NCI-H1092 treated with DMSO at 0.1 percent for 48 hours (cell line): ENCODE data around the gene POMZP3.
A peak's percentile ranks its signal among the peaks of the same experiment; 100 is the strongest.
"Not testable (repeated sequence)": the region's sequence is repeated elsewhere in the genome, so short reads cannot be mapped to it uniquely, and the experiment has no call there.

Experiments used
- DNase-seq: peaks from one replicate; lab custom pipeline; 2025; lab: John Stamatoyannopoulos, UW

The POMZP3 gene

GRCh38 chr7:76626989-76627642, at the start of gene POMZP3:
TSS of gene POMZP3 (minus strand) at chr7:76627279. CDS start at chr7:76626064, 1,215 bp downstream.
- peak; percentile 14 for DNase-seq

DNA sequence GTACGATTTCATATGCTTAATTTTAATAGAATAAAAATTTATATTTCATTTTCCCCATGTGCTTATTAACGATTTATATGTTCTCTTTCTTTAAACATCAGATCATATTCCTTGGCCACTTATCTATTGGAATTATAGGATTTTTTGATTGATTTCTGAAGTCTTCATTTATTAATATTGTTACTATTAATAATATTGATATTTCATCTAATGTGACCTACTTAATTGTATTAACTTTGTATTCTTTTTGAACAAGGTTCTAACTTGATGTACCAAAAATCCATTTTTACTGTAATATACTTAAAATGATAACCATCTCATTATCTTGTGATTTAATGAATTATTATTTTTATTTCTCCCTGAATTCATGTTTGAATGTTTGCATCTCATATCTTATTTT, 48.7 kb upstream of the POMZP3 start:
- not testable (repeated sequence) for DNase-seq

DNA sequence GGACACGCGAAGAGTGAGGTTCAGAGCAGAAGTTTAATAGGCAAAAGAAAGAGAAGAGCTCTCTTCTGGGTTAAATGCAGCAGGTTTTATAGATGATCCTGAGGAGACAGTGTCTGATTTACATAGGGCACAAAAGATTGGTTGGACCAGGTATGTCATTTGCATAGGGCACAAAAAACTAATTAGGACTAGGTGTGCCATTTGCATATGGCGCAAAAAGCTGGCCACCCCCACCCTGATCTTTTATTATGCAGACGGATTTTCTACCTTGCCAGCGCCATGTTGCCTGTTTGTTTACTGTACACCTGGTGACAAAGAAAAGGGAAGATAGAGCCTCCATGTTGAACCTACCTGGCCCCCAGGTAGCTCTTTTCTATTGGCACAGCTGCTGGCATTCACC, 46.3 kb upstream of the POMZP3 start:
- DNase-seq: not testable (repeated sequence)

DNA sequence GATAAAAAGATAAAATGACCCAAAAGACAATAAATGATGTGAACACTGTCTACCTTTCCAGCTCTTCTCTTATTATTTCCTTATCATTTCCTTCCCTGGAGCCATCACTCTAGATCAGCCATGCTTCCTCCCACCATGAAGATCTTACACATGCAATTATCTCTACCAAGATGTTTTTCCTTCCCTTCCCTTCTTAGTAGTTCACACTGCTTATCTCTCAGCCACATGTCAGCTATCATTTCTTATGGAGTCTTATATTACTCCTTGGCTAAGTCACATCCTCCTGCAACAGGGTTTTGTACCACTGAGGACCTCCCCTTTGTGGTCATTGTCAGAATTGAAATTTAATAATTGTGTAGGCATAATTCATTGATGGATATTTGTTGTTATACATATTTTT, 32.1 kb upstream of the POMZP3 start:
- not testable (repeated sequence) for DNase-seq

DNA sequence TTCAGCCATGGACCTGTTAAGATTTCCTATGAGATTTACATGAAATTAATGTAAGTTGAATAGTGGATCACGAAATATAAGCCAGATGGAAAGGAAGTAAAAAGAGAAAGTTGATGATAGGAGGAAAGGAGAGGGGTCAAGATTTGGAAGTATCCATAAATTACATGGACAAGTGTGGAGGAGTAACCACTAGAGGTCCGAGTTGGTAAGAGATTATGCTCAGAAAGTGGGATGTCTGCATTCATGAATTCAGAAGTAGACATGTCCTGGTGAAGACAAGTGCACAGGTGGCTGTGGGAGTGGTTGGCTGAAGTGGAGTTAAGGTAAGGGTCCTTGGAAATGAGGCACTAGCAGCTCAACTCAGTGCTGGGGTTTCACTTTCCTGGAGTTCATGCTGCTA, 29.3 kb upstream of the POMZP3 start:
- not testable (repeated sequence) for DNase-seq

DNA sequence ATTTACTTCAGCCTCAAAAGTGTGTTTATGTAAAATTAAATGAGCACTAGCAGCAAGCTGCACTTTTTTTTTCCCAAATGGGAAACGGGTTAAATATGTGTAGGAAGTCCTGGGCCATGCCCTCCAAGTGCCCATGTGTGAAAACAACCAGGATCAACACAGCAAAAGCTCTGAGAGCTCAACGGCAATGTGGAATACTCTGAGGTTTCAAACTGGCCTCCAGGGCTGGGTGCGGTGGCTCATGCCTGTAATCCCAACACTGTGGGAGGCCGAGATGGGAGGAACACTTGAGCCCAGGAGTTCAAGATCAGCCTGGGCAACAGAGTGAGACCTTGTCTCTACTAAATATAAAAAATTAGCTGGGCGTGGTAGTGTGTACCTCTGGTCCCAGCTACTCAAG, 15.5 kb upstream of the POMZP3 start:
- DNase-seq: not testable (repeated sequence)

DNA sequence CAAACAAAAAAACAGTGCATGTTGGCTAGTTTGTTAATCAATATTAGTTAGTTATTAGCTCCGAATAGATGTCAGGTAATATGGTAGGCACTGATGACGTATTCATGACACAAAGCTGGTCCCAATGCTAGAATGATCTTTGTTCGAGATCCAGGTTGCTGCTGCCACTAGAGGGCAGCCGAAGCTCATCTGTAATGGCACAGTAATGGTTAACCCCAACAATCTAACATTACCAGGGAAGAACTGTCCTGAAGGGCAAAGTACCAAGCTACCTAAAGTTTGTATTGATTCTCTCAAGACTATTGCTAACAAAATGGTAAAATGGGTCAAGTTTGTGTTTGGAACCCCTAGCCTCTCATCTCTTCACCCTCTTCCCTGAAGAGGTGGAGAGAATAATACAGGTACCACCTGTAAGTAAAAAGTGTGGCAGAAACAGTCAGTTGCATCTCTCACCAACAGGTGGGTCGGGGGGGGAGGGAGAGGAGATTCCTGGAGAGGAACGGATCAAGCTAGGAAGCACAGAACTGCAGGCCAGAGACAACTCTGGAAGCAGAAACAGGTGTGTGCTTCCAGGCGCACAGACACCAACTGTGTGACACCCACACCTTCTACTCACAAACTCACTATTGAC, 10.1 kb upstream of the POMZP3 start:
- not testable (repeated sequence) for DNase-seq

DNA sequence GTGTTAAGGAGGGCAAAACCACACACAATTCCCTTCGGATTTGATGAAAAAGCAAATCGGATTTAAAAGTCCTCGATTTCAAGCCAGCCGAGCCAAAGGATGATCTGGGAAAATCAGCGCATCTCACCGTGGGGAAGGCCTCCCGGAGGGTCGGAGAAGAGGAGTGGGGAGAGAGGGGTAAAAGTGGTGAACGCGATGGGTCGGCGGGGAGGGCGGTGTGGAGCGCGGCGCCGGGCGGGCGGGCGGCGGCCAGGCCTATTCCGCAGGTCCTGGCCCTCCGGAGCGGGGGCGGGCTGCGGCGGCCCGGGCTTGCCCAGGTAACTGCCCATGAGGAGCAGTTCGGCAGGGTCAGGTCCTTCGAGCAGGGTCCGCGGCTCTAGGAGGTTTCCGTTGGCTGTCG, 498 bp downstream of the POMZP3 start:
- not testable (repeated sequence) for DNase-seq

- not testable (repeated sequence) for DNase-seq
These were observed 7.5 kb downstream of the POMZP3 start for GRCh38 chr7:76619439-76620190.

DNA sequence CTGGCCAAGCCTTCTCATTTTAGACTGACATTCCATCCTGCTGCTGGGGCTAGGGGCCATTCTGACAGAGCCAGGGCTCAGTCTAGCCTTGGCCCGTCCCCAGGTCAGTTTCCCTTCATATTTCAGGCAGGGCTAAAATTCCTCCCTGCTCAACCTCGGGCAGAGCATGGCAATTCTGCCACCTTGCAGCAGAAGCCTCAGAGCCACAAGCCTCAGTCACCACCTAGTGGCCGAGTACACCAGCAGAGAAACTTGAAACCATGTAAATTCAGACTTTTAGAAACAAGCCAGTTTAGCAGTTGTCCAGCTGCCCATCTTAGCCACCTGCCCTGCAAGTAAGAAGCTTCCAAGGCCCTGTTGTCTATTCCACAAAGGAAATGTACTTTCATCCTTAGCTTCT, 13.3 kb downstream of the POMZP3 start:
- peak; percentile 15 for DNase-seq

DNA sequence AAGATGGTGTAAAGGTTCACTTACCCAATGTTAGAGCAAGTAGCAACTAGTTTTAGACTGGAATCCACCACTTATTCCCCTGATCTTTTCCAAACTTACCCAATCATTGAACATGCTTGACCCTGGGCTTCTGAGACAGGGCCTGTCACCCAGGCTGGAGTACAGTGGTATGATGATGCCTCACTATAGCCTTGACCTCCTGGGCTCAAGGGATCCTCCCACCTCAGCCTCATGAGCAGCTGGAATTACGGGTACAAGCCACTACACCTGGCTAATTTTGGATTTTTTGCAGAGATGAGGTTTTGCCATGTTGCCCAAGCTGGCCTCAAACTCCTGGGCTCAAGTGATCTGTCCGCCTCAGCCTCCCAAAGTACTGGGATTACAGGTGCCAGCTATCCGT, 14.8 kb downstream of the POMZP3 start:
- DNase-seq: not testable (repeated sequence)

DNA sequence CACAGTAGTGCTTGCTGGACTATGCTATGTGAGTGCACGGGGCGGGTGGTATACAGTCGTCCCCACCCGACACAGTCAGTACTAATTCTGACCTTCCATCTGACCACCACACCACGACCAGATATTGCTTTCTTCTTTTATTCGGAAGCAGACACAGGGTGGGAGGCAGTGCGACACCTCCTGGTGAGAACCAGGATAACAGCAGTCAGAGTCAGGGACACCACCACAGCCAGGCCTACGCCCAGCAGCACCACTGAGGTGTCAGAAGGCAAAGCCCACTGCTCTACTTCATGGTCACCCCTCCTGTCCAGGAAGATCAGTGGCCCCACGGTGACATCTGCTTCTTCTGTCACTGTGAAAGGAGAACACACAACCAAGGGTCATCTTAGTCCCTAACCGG, 17.2 kb downstream of the POMZP3 start:
- DNase-seq: not testable (repeated sequence)

GRCh38 chr7:76608469-76608868, 18.6 kb downstream of the POMZP3 start:
- DNase-seq: not testable (repeated sequence)

- peak; percentile 34 for DNase-seq
These were observed 21.1 kb downstream of the POMZP3 start for GRCh38 chr7:76606027-76606426.

GRCh38 chr7:76600650-76601049, 26.4 kb downstream of the POMZP3 start:
- DNase-seq: not testable (repeated sequence)

GRCh38 chr7:76600116-76600482, 27.0 kb downstream of the POMZP3 start:
- not testable (repeated sequence) for DNase-seq

GRCh38 chr7:76598590-76599264, 28.4 kb downstream of the POMZP3 start:
- not testable (repeated sequence) for DNase-seq

DNA sequence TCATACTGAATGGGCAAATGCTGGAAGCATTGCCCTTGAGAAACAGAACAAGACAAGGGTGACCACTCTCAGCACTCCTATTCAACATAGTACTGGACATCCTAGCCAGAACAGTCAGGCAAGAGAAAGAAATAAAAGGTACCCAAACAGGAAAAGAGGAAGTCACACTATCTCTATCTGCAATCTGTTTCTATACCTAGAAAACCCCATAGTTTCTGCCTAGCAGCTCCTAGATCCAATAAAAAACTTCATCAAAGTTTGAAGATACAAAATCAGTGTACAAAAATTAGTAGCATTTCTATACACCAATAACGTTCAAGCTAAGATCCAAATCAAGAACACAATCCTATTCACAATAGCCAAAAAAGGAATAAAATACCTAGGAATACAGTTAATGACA, 29.8 kb downstream of the POMZP3 start:
- DNase-seq: not testable (repeated sequence)

DNA sequence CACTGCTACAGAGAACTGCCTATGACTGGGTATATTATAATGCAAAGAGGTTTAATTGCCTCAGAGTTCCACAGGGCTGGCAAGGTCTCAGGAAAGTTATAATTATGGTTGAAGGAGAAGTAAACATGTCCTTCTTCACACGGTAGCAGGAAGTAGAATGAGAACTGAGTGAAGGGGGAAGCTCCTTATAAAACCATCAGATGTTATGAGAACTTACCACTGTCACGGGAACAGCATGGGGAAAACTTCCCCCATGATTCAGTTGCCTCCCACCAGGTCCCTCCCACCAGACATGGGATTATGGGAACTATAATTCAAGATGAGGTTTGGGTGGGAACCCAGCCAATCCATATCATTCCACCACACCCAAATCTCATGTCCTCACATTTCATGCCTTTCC, 34.4 kb downstream of the POMZP3 start:
- DNase-seq: not testable (repeated sequence)

- DNase-seq: not testable (repeated sequence)
These were observed 35.3 kb downstream of the POMZP3 start for GRCh38 chr7:76591602-76592304.

- DNase-seq: not testable (repeated sequence)
These were observed 36.0 kb downstream of the POMZP3 start for GRCh38 chr7:76591033-76591432.

- not testable (repeated sequence) for DNase-seq
These were observed 38.5 kb downstream of the POMZP3 start for GRCh38 chr7:76588586-76588985.
